GM19324 (cell line): ENCODE measurements around the gene TEAD4.

Experiments used
- ATAC-seq: cut with Tn5 transposase; IDR thresholded peaks from one replicate; pipeline ENCODE4 v1.9.1; 2021; ENCODE audit warnings: mild to moderate bottlenecking, moderate library complexity; ENCODE audit not compliant: unreplicated experiment, low FRiP score

The TEAD4 gene

GRCh38 chr12:3028108-3028507 lies 68.9 kb downstream of the TEAD4 start:
- ATAC-seq, result no peak

- ATAC-seq, result no peak
These were observed 71.7 kb downstream of the TEAD4 start for GRCh38 chr12:3030821-3031429.

- no peak for ATAC-seq
These were observed 73.0 kb downstream of the TEAD4 start for GRCh38 chr12:3032161-3032560.

- ATAC-seq, result no peak
These were observed 73.8 kb downstream of the TEAD4 start for GRCh38 chr12:3032770-3033538.

GRCh38 chr12:3033539-3033867 lies 74.3 kb downstream of the TEAD4 start:
- no peak for ATAC-seq

- ATAC-seq, result no peak
These were observed 75.0 kb downstream of the TEAD4 start for GRCh38 chr12:3034067-3034750.

GRCh38 chr12:3035171-3035570 lies 76.0 kb downstream of the TEAD4 start:
- ATAC-seq, result no peak

GRCh38 chr12:3035815-3036702 lies 76.9 kb downstream of the TEAD4 start:
- ATAC-seq, result no peak

- no peak for ATAC-seq
These were observed 77.9 kb downstream of the TEAD4 start for GRCh38 chr12:3036901-3037600.

- ATAC-seq, result no peak
These were observed 79.0 kb downstream of the TEAD4 start for GRCh38 chr12:3038166-3038565.

GRCh38 chr12:3038926-3039510 lies 79.8 kb downstream of the TEAD4 start:
- no peak for ATAC-seq

GRCh38 chr12:3040026-3040656 lies 80.9 kb downstream of the TEAD4 start:
- ATAC-seq, result no peak

GRCh38 chr12:3040663-3041544 lies 81.7 kb downstream of the TEAD4 start:
- ATAC-seq, result no peak

- no peak for ATAC-seq
These were observed 82.5 kb downstream of the TEAD4 start for GRCh38 chr12:3041558-3042164.

- ATAC-seq, result no peak
These were observed 83.2 kb downstream of the TEAD4 start for GRCh38 chr12:3042394-3042793.

GRCh38 chr12:3042826-3043225 lies 83.6 kb downstream of the TEAD4 start:
- ATAC-seq, result no peak

GRCh38 chr12:3043406-3043805 lies 84.2 kb downstream of the TEAD4 start:
- ATAC-seq, result no peak

GRCh38 chr12:3044141-3044630 lies 85.0 kb downstream of the TEAD4 start:
- no peak for ATAC-seq
